ENCODE measurements around the gene ZDHHC9.

Gene ZDHHC9

GRCh38 chrX:129823115-129823514, 20.6 kb downstream of the ZDHHC9 start:
- Histone ChIP-seq H4K20me1 (ENCODE audit: insufficient read depth, low read length) (no peaks in the 10 kb centered on the region), H2AFZ (ENCODE audit: low read length) (peak overlapping the region; percentile 75), H3K79me2 (ENCODE audit: low read length) (no peaks in the 10 kb centered on the region; the same call in 1 of the 2 replicates), H3K36me3 (replicated peaks; ENCODE audit: insufficient read depth, low read length) (no peaks in the 10 kb centered on the region), H3K27me3 (replicated peaks; ENCODE audit: insufficient read depth, low read length) (no peaks in the 10 kb centered on the region), H3K9me3 (replicated peaks; ENCODE audit: insufficient read depth, low read length) (no peaks in the 10 kb centered on the region), H3K9ac (ENCODE audit: low read length) (peak overlapping the region; percentile 31; the same call in 1 of the 2 replicates), H3K4me3 (ENCODE audit: low read length) (no peak overlapping the region; the same call in 1 of the 2 replicates), H3K4me2 (ENCODE audit: low read depth, low read length) (peak overlapping the region; percentile 87), H3K9me2 (replicated peaks; ENCODE audit: insufficient read depth, low read length) (no peaks in the 10 kb centered on the region), H3K27ac (ENCODE audit: low read length) (peak overlapping the region; percentile 35; the same call in 1 of the 2 replicates), H3F3A (ENCODE audit: insufficient read depth, low read length) (peaks cover 11% of the 10 kb centered on the region; the same call in 1 of the 2 replicates), H3K4me1 (ENCODE audit: low read length) (peaks cover 27% of the 10 kb centered on the region)
- TF ChIP-seq CTCF (IDR thresholded peaks at IDR 0.05; ENCODE audit: low read length) (peak; percentile 73), EZH2phosphoT487 (IDR thresholded peaks at IDR 0.05; ENCODE audit: low read length) (no peak)
- DNase-seq: peak; percentile 77

- no peak for DNase-seq
- Histone ChIP-seq H3K4me3 (ENCODE audit: low read length) (no peak overlapping the region), H3K9ac (ENCODE audit: low read length) (no peak overlapping the region), H3K4me1 (ENCODE audit: low read length) (peaks cover 4% of the 10 kb centered on the region; the same call in 1 of the 2 replicates), H3K36me3 (replicated peaks; ENCODE audit: insufficient read depth, low read length) (no peaks in the 10 kb centered on the region), H3F3A (ENCODE audit: insufficient read depth, low read length) (no peaks in the 10 kb centered on the region), H3K27ac (ENCODE audit: low read length) (no peak overlapping the region), H3K79me2 (ENCODE audit: low read length) (no peaks in the 10 kb centered on the region), H3K9me2 (replicated peaks; ENCODE audit: insufficient read depth, low read length) (no peaks in the 10 kb centered on the region), H4K20me1 (ENCODE audit: insufficient read depth, low read length) (no peaks in the 10 kb centered on the region), H3K4me2 (ENCODE audit: low read depth, low read length) (no peak overlapping the region), H2AFZ (ENCODE audit: low read length) (no peak overlapping the region), H3K27me3 (replicated peaks; ENCODE audit: insufficient read depth, low read length) (no peaks in the 10 kb centered on the region), H3K9me3 (replicated peaks; ENCODE audit: insufficient read depth, low read length) (no peaks in the 10 kb centered on the region)
- TF ChIP-seq EZH2phosphoT487 (IDR thresholded peaks at IDR 0.05; ENCODE audit: low read length) (no peak), EZH2 (optimal IDR thresholded peaks at IDR 0.05; ENCODE audit: low read depth, low read length) (no peak), CTCF (IDR thresholded peaks at IDR 0.05; ENCODE audit: low read length) (no peak)
Observed at GRCh38 chrX:129818123-129818522, 25.6 kb downstream of the ZDHHC9 start.

GRCh38 chrX:129813662-129814368, 29.9 kb downstream of the ZDHHC9 start:
- DNase-seq: no peak
- H3K4me1 ChIP-seq (ENCODE audit: low read length): peaks cover 5% of the 10 kb centered on the region; the same call in 1 of the 2 replicates
- no peak for TF ChIP-seq CTCF (IDR thresholded peaks at IDR 0.05; ENCODE audit: low read length)
- no peak for TF ChIP-seq EZH2 (optimal IDR thresholded peaks at IDR 0.05; ENCODE audit: low read depth, low read length)
- no peak for TF ChIP-seq EZH2phosphoT487 (IDR thresholded peaks at IDR 0.05; ENCODE audit: low read length)
- H3K36me3 ChIP-seq (replicated peaks; ENCODE audit: insufficient read depth, low read length): no peaks in the 10 kb centered on the region
- H3K9me3 ChIP-seq (replicated peaks; ENCODE audit: insufficient read depth, low read length): no peaks in the 10 kb centered on the region
- no peak overlapping the region for H3K4me3 ChIP-seq (ENCODE audit: low read length)
- H3F3A ChIP-seq (ENCODE audit: insufficient read depth, low read length): no peaks in the 10 kb centered on the region
- H2AFZ ChIP-seq (ENCODE audit: low read length): no peak overlapping the region
- H3K9me2 ChIP-seq (replicated peaks; ENCODE audit: insufficient read depth, low read length): no peaks in the 10 kb centered on the region
- H3K79me2 ChIP-seq (ENCODE audit: low read length): no peaks in the 10 kb centered on the region
- H3K27me3 ChIP-seq (replicated peaks; ENCODE audit: insufficient read depth, low read length): no peaks in the 10 kb centered on the region
- no peaks in the 10 kb centered on the region for H4K20me1 ChIP-seq (ENCODE audit: insufficient read depth, low read length)
- no peak overlapping the region for H3K4me2 ChIP-seq (ENCODE audit: low read depth, low read length)
- no peak overlapping the region for H3K9ac ChIP-seq (ENCODE audit: low read length)
- no peak overlapping the region for H3K27ac ChIP-seq (ENCODE audit: low read length)

All from MM.1S (cell line).